HEK293T (cell line): ENCODE data around the gene DPEP3.

ENCODE experiments used
- CTCF ChIA-PET: fragments of 350-600 bp; formaldehyde crosslinking; extraction: SDS; loops from one replicate; lab custom pipeline; 2021; ENCODE audit warnings: antibody characterized with exemption, inconsistent platforms; lab: Yijun Ruan, JAX
- POLR2A ChIA-PET: fragments of 350-600 bp; formaldehyde crosslinking; extraction: SDS; loops from one replicate; lab custom pipeline; 2020; ENCODE audit warnings: antibody characterized with exemption, inconsistent platforms; lab: Yijun Ruan, JAX
- DNase-seq: peaks from one replicate; pipeline ENCODE4 v3.0.0; 2012; ENCODE audit warnings: mixed read lengths; ENCODE audit errors: extremely low spot score
- ARNT ChIP-seq: fragments of 450-650 bp; IDR thresholded peaks from 2 replicates; pipeline ENCODE4 v1.6.1; 2017; ENCODE audit warnings: mild to moderate bottlenecking
- BHLHE40 ChIP-seq: fragments of 450-650 bp; IDR thresholded peaks from 2 replicates; pipeline ENCODE4 v1.6.1; 2016; ENCODE audit warnings: mild to moderate bottlenecking, moderate library complexity, borderline replicate concordance
- CTBP1 ChIP-seq: fragments of 450-650 bp; IDR thresholded peaks from 2 replicates; pipeline ENCODE4 v1.6.1; 2016; ENCODE audit warnings: borderline replicate concordance
- ELF4 ChIP-seq: fragments of 450-650 bp; IDR thresholded peaks from 2 replicates; pipeline ENCODE4 v1.6.1; 2017; ENCODE audit warnings: antibody characterized with exemption
- FOXA1 ChIP-seq: fragments of 450-650 bp; IDR thresholded peaks from 2 replicates; pipeline ENCODE4 v1.6.1; 2016; ENCODE audit warnings: mild to moderate bottlenecking
- FOXK2 ChIP-seq: fragments of 450-650 bp; IDR thresholded peaks from 2 replicates; pipeline ENCODE4 v1.6.1; 2016; ENCODE audit warnings: mild to moderate bottlenecking
- FOXM1 ChIP-seq: fragments of 450-650 bp; IDR thresholded peaks from 2 replicates; pipeline ENCODE4 v1.6.1; 2017; ENCODE audit warnings: mild to moderate bottlenecking, borderline replicate concordance
- HDGF ChIP-seq: fragments of 450-650 bp; IDR thresholded peaks from 2 replicates; pipeline ENCODE4 v1.6.1; 2017; ENCODE audit warnings: antibody characterized with exemption, borderline replicate concordance
- L3MBTL2 ChIP-seq: fragments of 450-650 bp; conservative IDR thresholded peaks from 2 replicates; pipeline ENCODE4 v1.6.1; 2016; ENCODE audit warnings: mild to moderate bottlenecking
- LEF1 ChIP-seq: fragments of 450-650 bp; IDR thresholded peaks from 2 replicates; pipeline ENCODE4 v1.6.1; 2017; ENCODE audit warnings: mild to moderate bottlenecking, borderline replicate concordance
- NFRKB ChIP-seq: fragments of 450-650 bp; IDR thresholded peaks from 2 replicates; pipeline ENCODE4 v1.6.1; 2016; ENCODE audit warnings: mild to moderate bottlenecking, moderate library complexity
- PKNOX1 ChIP-seq: fragments of 450-650 bp; IDR thresholded peaks from 2 replicates; pipeline ENCODE4 v1.6.1; 2016
- SP1 ChIP-seq: fragments of 450-650 bp; IDR thresholded peaks from 2 replicates; pipeline ENCODE4 v1.6.1; 2017
- SUZ12 ChIP-seq: fragments of 450-650 bp; IDR thresholded peaks from 2 replicates; pipeline ENCODE4 v1.6.1; 2016; ENCODE audit warnings: mild to moderate bottlenecking
- TARDBP ChIP-seq: fragments of 450-650 bp; IDR thresholded peaks from 2 replicates; pipeline ENCODE4 v1.6.1; 2016
- ZNF384 ChIP-seq: fragments of 450-650 bp; IDR thresholded peaks from 2 replicates; pipeline ENCODE4 v1.6.1; 2016

Gene DPEP3

GRCh38 chr16:67979955-67980678, at the start of gene DPEP3:
TSS of gene DPEP3 (minus strand) at chr16:67980499. CDS start at chr16:67980380, 119 bp downstream.
- ChIA-PET POLR2A (no interaction called here), CTCF (interaction anchor here (0.6 kb wide), 1 partner anchor 30 kb away, joined by 3 read pairs; no protein-coding TSS in a partner anchor)
- no peak for DNase-seq
- no peak for TF ChIP-seq ARNT
- no peak for TF ChIP-seq BHLHE40

GRCh38 chr16:68028996-68029395, 48.7 kb upstream of the DPEP3 start:
- ChIA-PET POLR2A (no interaction called here), CTCF (interaction anchor here (1.8 kb wide), 1 partner anchor 12 kb away, joined by 4 read pairs; no protein-coding TSS in a partner anchor)
- TF ChIP-seq FOXA1, result no peak
- TF ChIP-seq SUZ12, result no peak
- TF ChIP-seq BHLHE40, result no peak
- no peak for TF ChIP-seq CTBP1
- TF ChIP-seq L3MBTL2, result no peak
- no peak for TF ChIP-seq FOXM1
- TF ChIP-seq ZNF384, result no peak
- TF ChIP-seq SP1, result no peak
- no peak for TF ChIP-seq HDGF
- no peak for TF ChIP-seq ELF4
- TF ChIP-seq FOXK2, result no peak
- TF ChIP-seq NFRKB, result no peak
- TF ChIP-seq ARNT, result no peak
- TF ChIP-seq LEF1, result no peak
- no peak for DNase-seq

GRCh38 chr16:68022728-68023537, 42.6 kb upstream of the DPEP3 start, which contains the start of the genes DDX28 and DUS2:
TSS of gene DDX28 (minus strand) at chr16:68023232. CDS start at chr16:68023202, 30 bp downstream.
TSS of gene DUS2 (plus strand) at chr16:68023284. CDS start at chr16:68038024, 14,740 bp downstream.
- peak; percentile 91 for DNase-seq
- ChIA-PET CTCF (interaction anchor here (0.5 to 2.1 kb wide), 3 partner anchors 16 to 307 kb away, joined by 3 to 7 read pairs (median 5); no protein-coding TSS in a partner anchor), POLR2A (interaction anchor here (0.8 to 2.4 kb wide), 11 partner anchors 9 to 502 kb away, joined by 3 to 15 read pairs (median 6); partner anchors contain the start of genes DPEP2, EDC4 and SLC7A6)
- TF ChIP-seq PKNOX1 (no peak), CTBP1 (no peak), NFRKB (peak; percentile 56; the same call in 1 of the 2 replicates), FOXK2 (peak; percentile 84), ELF4 (no peak; the same call in 1 of the 2 replicates), L3MBTL2 (peak; percentile 90)

GRCh38 chr16:68022278-68022727, 42.0 kb upstream of the DPEP3 start:
- POLR2A ChIA-PET, result interaction anchor here (0.7 to 2.4 kb wide), 9 partner anchors 11 to 1851 kb away, joined by 3 to 15 read pairs (median 6); partner anchors contain the start of genes DPEP2 and SLC7A6
- no peak for TF ChIP-seq ELF4
- CTCF ChIA-PET, result interaction anchor here (0.6 to 2.1 kb wide), 3 partner anchors 15 to 23 kb away, joined by 5 to 7 read pairs (median 6); no protein-coding TSS in a partner anchor
- DNase-seq, result no peak

- POLR2A ChIA-PET, result interaction anchor here (0.7 to 2.4 kb wide), 5 partner anchors 16 to 1852 kb away, joined by 3 to 13 read pairs (median 3); partner anchors contain the start of gene NFATC3
- no peak for DNase-seq
- CTCF ChIA-PET, result interaction anchor here (0.6 to 2.1 kb wide), 2 partner anchors 20 to 24 kb away, joined by 6 to 7 read pairs; no protein-coding TSS in a partner anchor
- TF ChIP-seq FOXK2, result no peak
These were observed 41.2 kb upstream of the DPEP3 start for GRCh38 chr16:68021490-68021889.

- no peak for DNase-seq
- POLR2A ChIA-PET, result no interaction called here
- CTCF ChIA-PET, result no interaction called here
- TF ChIP-seq FOXK2, result no peak
- no peak for TF ChIP-seq BHLHE40
- TF ChIP-seq ELF4, result no peak
- no peak for TF ChIP-seq ARNT
- TF ChIP-seq SP1, result no peak
- no peak for TF ChIP-seq SUZ12
- no peak for TF ChIP-seq TARDBP
- TF ChIP-seq NFRKB, result no peak
- TF ChIP-seq LEF1, result no peak
- TF ChIP-seq ZNF384, result no peak
- no peak for TF ChIP-seq FOXA1
- no peak for TF ChIP-seq FOXM1
- no peak for TF ChIP-seq HDGF
- no peak for TF ChIP-seq CTBP1
- TF ChIP-seq L3MBTL2, result no peak
- no peak for TF ChIP-seq PKNOX1
These were observed 38.9 kb upstream of the DPEP3 start for GRCh38 chr16:68019167-68019680.
